ENCODE data around the gene MYCBP. TPM values are rescaled to one million over a fixed set of nuclear protein-coding genes. Genes with fewer than 3 reads are reported as not detected.

The MYCBP gene
- total and polyA plus RNA-seq, 2 of the 13 experiments (the other 11 are each of a cell fraction or from before 2014, with no cell fraction given), result 11.4 to 30.4 TPM

- TF ChIP-seq ZNF768 (CRISPR knock-in tag; IDR thresholded peaks at IDR 0.05), result peak; percentile 22; the same call in 1 of the 2 replicates
- TF ChIP-seq ZBTB14 (CRISPR knock-in tag; IDR thresholded peaks at IDR 0.05), result peak; percentile 20; the same call in 1 of the 2 replicates
- no peak for TF ChIP-seq ZNF609 (CRISPR knock-in tag; IDR thresholded peaks at IDR 0.05; ENCODE audit: borderline replicate concordance)
- no peak for TF ChIP-seq ZNF550 (CRISPR knock-in tag; IDR thresholded peaks at IDR 0.05; ENCODE audit: borderline replicate concordance)
- TF ChIP-seq ZNF382 (CRISPR knock-in tag; IDR thresholded peaks at IDR 0.05; ENCODE audit: borderline replicate concordance), result no peak
- TF ChIP-seq SMYD3 (CRISPR knock-in tag; IDR thresholded peaks at IDR 0.05), result peak; percentile 57; the same call in 1 of the 2 replicates
- no peak for TF ChIP-seq ZNF160 (CRISPR knock-in tag; IDR thresholded peaks at IDR 0.05)
- no peak for TF ChIP-seq TBP (CRISPR knock-in tag; IDR thresholded peaks at IDR 0.05)
- peak; percentile 70; the same call in 1 of the 2 replicates for TF ChIP-seq MXD1 (CRISPR knock-in tag; IDR thresholded peaks at IDR 0.05)
- no peak for TF ChIP-seq PRDM15 (CRISPR knock-in tag; IDR thresholded peaks at IDR 0.05)
- TF ChIP-seq NCOR1 (IDR thresholded peaks at IDR 0.05; ENCODE audit: borderline replicate concordance, low read length), result no peak
- no peak for TF ChIP-seq RXRA (CRISPR knock-in tag; IDR thresholded peaks at IDR 0.05)
- TF ChIP-seq SRY (CRISPR knock-in tag; IDR thresholded peaks at IDR 0.05), result no peak; the same call in 1 of the 2 replicates
- TF ChIP-seq FOXA1 (IDR thresholded peaks at IDR 0.05), result no peak
- no peak for TF ChIP-seq FOXA1 (CRISPR knock-in tag; IDR thresholded peaks at IDR 0.05)
- TF ChIP-seq IKZF1 (IDR thresholded peaks at IDR 0.05), result no peak
- no peak for TF ChIP-seq CENPT (CRISPR knock-in tag; IDR thresholded peaks at IDR 0.05; ENCODE audit: low read depth)
- TF ChIP-seq NAIF1 (CRISPR knock-in tag; IDR thresholded peaks at IDR 0.05; ENCODE audit: borderline replicate concordance), result peak; percentile 96
- no peak for TF ChIP-seq ZNF460 (CRISPR knock-in tag; IDR thresholded peaks at IDR 0.05; ENCODE audit: borderline replicate concordance)
These were observed at the start of gene MYCBP (continued) for GRCh38 chr1:38873027-38873969.

Data from HepG2 (cell line).